HG03108 (cell line): ENCODE results near the gene CARMIL3.
A peak's percentile ranks its signal among the peaks of the same experiment; 100 is the strongest.

Experiments
- ATAC-seq: cut with Tn5 transposase; IDR thresholded peaks from one replicate; pipeline ENCODE4 v1.9.1; 2021; ENCODE audit warnings: moderate library complexity; ENCODE audit not compliant: unreplicated experiment

The CARMIL3 gene

GRCh38 chr14:24113379-24113800 is 61.6 kb downstream of the CARMIL3 start:
- ATAC-seq, result no peak

- peak; percentile 24 for ATAC-seq
These were observed 62.2 kb downstream of the CARMIL3 start for GRCh38 chr14:24113801-24114531.

- ATAC-seq, result peak; percentile 79
These were observed 63.0 kb downstream of the CARMIL3 start, which contains the start of the genes DCAF11 and NRL for GRCh38 chr14:24114532-24115421. Gene DCAF11, plus strand, starts transcription at chr14:24114777. Its CDS starts 818 bp downstream, at chr14:24115595. Gene NRL, minus strand, starts transcription at chr14:24114949. Its CDS starts 32,101 bp downstream, at chr14:24082848.

- ATAC-seq, result no peak
These were observed 63.8 kb downstream of the CARMIL3 start for GRCh38 chr14:24115422-24116127.

GRCh38 chr14:24116128-24116814 is 64.5 kb downstream of the CARMIL3 start:
- ATAC-seq, result no peak

- no peak for ATAC-seq
These were observed 65.4 kb downstream of the CARMIL3 start for GRCh38 chr14:24117179-24117578.
